Measurements from ENCODE around the gene CLCN3. TPM values are rescaled to one million over a fixed set of nuclear protein-coding genes. Genes with fewer than 3 reads are reported as not detected.

CLCN3 gene
- total and polyA plus RNA-seq, 10 of the 15 experiments (the other 5 are each of a cell fraction or from before 2014, with no cell fraction given): 4.0 to 22.8 (median 11.8) TPM

GRCh38 chr4:169689681-169690080, 69.3 kb downstream of the CLCN3 start (continued):
- TF ChIP-seq FOXK2 (IDR thresholded peaks at IDR 0.05): no peak
- no peak for TF ChIP-seq CHD1 (IDR thresholded peaks at IDR 0.05; ENCODE audit: low read depth, low read length)
- no peak for TF ChIP-seq SMAD1 (IDR thresholded peaks at IDR 0.05; ENCODE audit: low read depth, partially characterized antibody)
- no peak for TF ChIP-seq ATF2 (IDR thresholded peaks at IDR 0.05; ENCODE audit: low read length)
- no peak for TF ChIP-seq USF2 (IDR thresholded peaks at IDR 0.05; ENCODE audit: borderline replicate concordance, low read depth, low read length)

- no peaks in the 10 kb centered on the region for H4K20me1 ChIP-seq (ENCODE audit: control insufficient read depth, insufficient read depth)
- intact Hi-C loops (cut with micrococcal nuclease; ENCODE audit: unreplicated experiment) (no loop called here), in situ Hi-C loops (cut with MboI) (no loop called here)
- no peak for DNase-seq (ENCODE audit: low read depth, low spot score)
- FAIRE-seq: no peak
- no peaks in the 10 kb centered on the region for H3K27me3 ChIP-seq (replicated peaks in 1 of 2; ENCODE audit: control insufficient read depth in 2 of 2, insufficient read depth in 2 of 2, low read length in 1 of 2)
- no peak overlapping the region for H3K4me2 ChIP-seq (ENCODE audit: control insufficient read depth, insufficient read depth)
- BruUV-seq (replicated peaks): no TSS peak
- ATAC-seq: no peak
- WGBS (ENCODE audit: insufficient coverage, insufficient replicate concordance, low lambda C conversion rate, missing lambda C conversion rate): 97% methylated on average over 5 of the region's 5 CpGs
- H3K36me3 ChIP-seq (ENCODE audit: control insufficient read depth in 2 of 2, insufficient read depth in 2 of 2, low read length in 1 of 2): peaks cover 0 to 3% of the 10 kb centered on the region in 2 experiments; a peak in 1 of 4 replicates
- CTCF ChIA-PET: interaction anchor here (1.0 to 1.2 kb wide), 2 partner anchors 17 to 77 kb away, joined by 3 read pairs; no protein-coding TSS in a partner anchor
- POLR2A ChIA-PET: interaction anchor here (0.5 kb wide), 1 partner anchor 132 kb away, joined by 7 read pairs; no protein-coding TSS in a partner anchor
- H3K79me2 ChIP-seq (ENCODE audit: control insufficient read depth, insufficient read depth, low read length): no peaks in the 10 kb centered on the region
- no peak overlapping the region for H3K27ac ChIP-seq (ENCODE audit: control insufficient read depth, insufficient read depth)
- H3K9me3 ChIP-seq (replicated peaks; ENCODE audit: control insufficient read depth, insufficient read depth, low read length): no peaks in the 10 kb centered on the region
- RAD21 ChIA-PET (ENCODE audit: unreplicated experiment): no interaction called here
- no peaks in the 10 kb centered on the region for H3K4me1 ChIP-seq (ENCODE audit: control insufficient read depth, insufficient read depth, low read length)
- H3K4me3 ChIP-seq: no peak overlapping the region
- H2AFZ ChIP-seq (ENCODE audit: control insufficient read depth, low read depth, low read length): no peak overlapping the region
- no peak overlapping the region for H3K9ac ChIP-seq (ENCODE audit: control insufficient read depth, insufficient read depth, low read length)
- TF ChIP-seq WRNIP1 (IDR thresholded peaks at IDR 0.05; ENCODE audit: borderline replicate concordance, low read depth, low read length) (no peak), POU2F2 (IDR thresholded peaks at IDR 0.05; ENCODE audit: borderline replicate concordance, low read depth, low read length) (no peak)
- SMC1A ChIA-PET (ENCODE audit: uncharacterized antibody, unreplicated experiment): no interaction called here
These were observed 70.4 kb downstream of the CLCN3 start for GRCh38 chr4:169690787-169691186.
